Measurements from ENCODE around the gene PSEN2.

- TF ChIP-seq CTCF (IDR thresholded peaks at IDR 0.05) (no peak), POLR2AphosphoS5 (IDR thresholded peaks at IDR 0.05) (no peak), POLR2A (IDR thresholded peaks at IDR 0.05) (no peak), EP300 (IDR thresholded peaks at IDR 0.05) (no peak)
These were observed 23.5 kb downstream of the PSEN2 start for GRCh38 chr1:226893936-226894335.

Measured in suprapubic skin (tissue), 4 donors.